ENCODE data around the gene PIP4P1.
"Not testable (repeated sequence)": the region's sequence is repeated elsewhere in the genome, so short reads cannot be mapped to it uniquely, and the experiment has no call there.

- TF ChIP-seq STAT1 (conservative IDR thresholded peaks at IDR 0.05); MEF2B (IDR thresholded peaks at IDR 0.05; ENCODE audit: partially characterized antibody, poor library complexity, severe bottlenecking); RAD21 (IDR thresholded peaks at IDR 0.05; ENCODE audit: insufficient read depth, low read depth, low read length); POLR2A (IDR thresholded peaks at IDR 0.05; ENCODE audit: low read depth, low read length); PBX3 (IDR thresholded peaks at IDR 0.05; ENCODE audit: insufficient replicate concordance, low read depth, low read length); ZBTB40 (IDR thresholded peaks at IDR 0.05; ENCODE audit: borderline replicate concordance): not testable (repeated sequence)
Observed at GRCh38 chr14:20506752-20507151, 45.5 kb upstream of the PIP4P1 start.
